GM19372 (cell line): ENCODE data around the gene MAPK11.

ENCODE experiments used
- ATAC-seq: cut with Tn5 transposase; IDR thresholded peaks from one replicate; pipeline ENCODE4 v1.9.1; 2021; ENCODE audit warnings: mild to moderate bottlenecking, low read depth, moderate library complexity; ENCODE audit not compliant: unreplicated experiment

MAPK11 gene

GRCh38 chr22:50250555-50251476 lies 19.4 kb downstream of the MAPK11 start, which contains the start of gene HDAC10:
TSS of gene HDAC10 (minus strand) at chr22:50251265. CDS start at chr22:50251032, 233 bp downstream.
- ATAC-seq: peak; percentile 54

GRCh38 chr22:50250249-50250554 lies 20.0 kb downstream of the MAPK11 start:
- ATAC-seq: no peak

GRCh38 chr22:50249341-50250248 lies 20.6 kb downstream of the MAPK11 start:
- ATAC-seq: no peak

GRCh38 chr22:50248196-50249081 lies 21.7 kb downstream of the MAPK11 start:
- no peak for ATAC-seq

GRCh38 chr22:50247748-50248147 lies 22.4 kb downstream of the MAPK11 start:
- ATAC-seq: no peak

GRCh38 chr22:50246242-50247175 lies 23.7 kb downstream of the MAPK11 start:
- no peak for ATAC-seq

- ATAC-seq: no peak
Observed at GRCh38 chr22:50245214-50246072, 24.7 kb downstream of the MAPK11 start.

- ATAC-seq: peak; percentile 80
Observed at GRCh38 chr22:50244420-50245213, 25.6 kb downstream of the MAPK11 start, which contains the start of gene TUBGCP6. TSS of gene TUBGCP6 (minus strand) at chr22:50245023. CDS start at chr22:50244459, 564 bp downstream.

GRCh38 chr22:50243685-50244419 lies 26.3 kb downstream of the MAPK11 start:
- no peak for ATAC-seq

- ATAC-seq: no peak
Observed at GRCh38 chr22:50242406-50242949, 27.7 kb downstream of the MAPK11 start.

- no peak for ATAC-seq
Observed at GRCh38 chr22:50238755-50239154, 31.4 kb downstream of the MAPK11 start.

GRCh38 chr22:50236731-50237409 lies 33.3 kb downstream of the MAPK11 start:
- ATAC-seq: no peak

GRCh38 chr22:50233223-50233622 lies 37.0 kb downstream of the MAPK11 start:
- no peak for ATAC-seq

- ATAC-seq: no peak
Observed at GRCh38 chr22:50232481-50233151, 37.6 kb downstream of the MAPK11 start.

- no peak for ATAC-seq
Observed at GRCh38 chr22:50229370-50229769, 40.8 kb downstream of the MAPK11 start.
